HG03066 (cell line): Measurements from ENCODE around the gene AJM1.
"Not testable (repeated sequence)": the region's sequence is repeated elsewhere in the genome, so short reads cannot be mapped to it uniquely, and the experiment has no call there.

Experiments used
- ATAC-seq: cut with Tn5 transposase; IDR thresholded peaks from one replicate; pipeline ENCODE4 v1.9.1; 2021; ENCODE audit warnings: low read depth; ENCODE audit not compliant: unreplicated experiment

Gene AJM1

DNA sequence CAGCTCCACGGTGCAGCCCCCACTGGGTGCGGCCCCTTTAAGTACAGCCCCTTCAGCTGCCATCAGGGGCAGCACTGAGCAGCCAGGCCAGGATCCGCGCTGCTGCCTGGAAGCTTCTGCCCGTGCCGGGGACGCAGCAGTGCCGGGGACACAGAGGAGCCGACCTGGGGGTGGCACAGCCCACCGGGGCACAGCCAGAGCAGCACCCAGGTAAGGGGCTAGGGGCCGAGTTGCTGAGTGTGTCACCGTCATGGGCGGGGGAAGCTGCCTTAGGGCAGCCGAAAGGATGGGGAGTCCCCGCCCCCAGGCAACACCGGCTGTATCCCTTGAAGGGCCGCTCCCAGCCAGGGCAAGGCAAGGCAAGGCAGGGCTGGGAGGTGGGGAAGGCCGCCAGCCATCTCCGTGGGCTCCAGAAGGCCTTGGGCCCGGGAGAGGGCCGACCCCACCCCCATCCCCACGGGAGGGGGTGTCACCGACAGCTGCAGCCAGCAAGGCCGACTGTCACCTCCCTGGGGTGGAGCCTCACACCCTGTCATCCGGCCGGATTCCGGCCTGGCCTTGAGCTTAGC, at the start of gene AJM1:
AJM1 (plus strand) TSS at position 99 of the 569 bp plus-strand sequence. CDS start 1,937 bp downstream, outside the sequence.
- ATAC-seq = peak; percentile 70

DNA sequence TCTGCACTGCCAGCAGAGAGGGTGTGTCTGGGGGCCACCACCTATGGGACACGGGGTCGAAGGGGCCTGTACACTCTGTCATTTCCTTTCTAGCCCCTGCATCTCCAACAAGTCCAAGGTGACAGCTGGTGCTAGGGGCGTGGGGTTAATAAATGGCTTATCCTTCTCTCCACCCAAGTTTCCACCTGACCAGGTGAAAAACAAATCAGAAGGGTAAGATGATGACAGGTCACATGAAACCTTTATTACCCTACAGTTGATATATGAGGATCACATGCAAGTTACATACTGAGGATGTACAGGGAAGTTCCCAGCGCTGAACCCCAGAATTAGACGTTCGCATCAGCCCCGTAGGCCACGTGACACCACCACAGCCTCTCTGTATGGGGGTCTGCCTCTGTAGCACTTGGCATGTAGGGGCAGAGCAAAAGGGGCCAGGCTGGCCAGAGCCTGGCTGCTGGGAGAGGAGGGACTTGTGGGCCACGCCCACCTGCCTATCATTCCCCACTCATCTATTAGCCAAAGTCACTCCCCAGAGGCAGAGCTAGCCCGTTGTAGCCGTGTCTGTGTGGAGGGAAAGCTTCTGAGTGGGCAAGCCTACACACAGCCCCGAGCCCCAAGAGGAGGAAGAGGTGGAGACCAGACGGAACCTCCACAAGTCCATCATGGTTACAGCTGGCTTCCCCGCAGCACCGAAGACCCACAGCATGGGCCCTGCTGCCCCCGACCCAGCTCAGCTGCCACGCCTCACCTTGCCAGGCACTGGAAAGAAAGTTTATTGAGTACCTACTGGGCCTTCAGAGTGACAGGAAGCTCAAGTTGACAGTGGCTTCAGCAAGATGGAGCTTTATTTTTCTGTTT, 49.0 kb upstream of the AJM1 start:
- ATAC-seq = no peak

- ATAC-seq = no peak
These were observed 47.8 kb upstream of the AJM1 start for GRCh38 chr9:136794281-136794999.

- ATAC-seq = no peak
These were observed 47.3 kb upstream of the AJM1 start for GRCh38 chr9:136795000-136795348.

- no peak for ATAC-seq
These were observed 46.0 kb upstream of the AJM1 start, which contains the start of gene CCDC183 for GRCh38 chr9:136796238-136796774. Gene CCDC183, plus strand, starts transcription at chr9:136796338. Its CDS starts 60 bp downstream, at chr9:136796398.

DNA sequence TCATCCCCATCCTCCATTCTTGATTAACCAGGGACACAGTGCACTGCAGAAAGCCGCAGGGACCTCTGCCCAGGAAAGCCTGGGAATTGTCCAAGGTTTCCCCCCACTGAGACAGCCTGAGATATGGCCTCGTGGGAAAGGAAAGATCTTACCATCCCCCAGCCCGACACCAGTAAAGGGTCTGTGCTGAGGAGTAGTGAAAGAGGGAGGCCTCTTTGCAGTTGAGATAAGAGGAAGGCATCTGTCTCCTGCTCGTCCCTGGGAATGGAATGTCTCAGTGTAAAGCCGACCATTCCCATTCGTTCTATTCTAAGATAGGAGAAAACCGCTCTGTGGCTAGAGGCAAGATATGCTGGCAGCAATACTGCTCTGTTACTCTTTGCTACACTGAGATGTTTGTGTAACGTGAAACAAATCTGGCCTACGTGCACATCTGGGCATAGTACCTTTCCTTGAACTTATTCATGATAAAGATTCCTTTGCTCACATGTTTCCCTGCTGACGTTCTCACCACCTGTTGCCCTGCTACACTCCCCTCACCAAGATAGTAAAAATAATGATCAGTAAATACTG, 45.4 kb upstream of the AJM1 start:
- not testable (repeated sequence) for ATAC-seq

- ATAC-seq = no peak
These were observed 43.6 kb upstream of the AJM1 start for GRCh38 chr9:136798708-136799078.

DNA sequence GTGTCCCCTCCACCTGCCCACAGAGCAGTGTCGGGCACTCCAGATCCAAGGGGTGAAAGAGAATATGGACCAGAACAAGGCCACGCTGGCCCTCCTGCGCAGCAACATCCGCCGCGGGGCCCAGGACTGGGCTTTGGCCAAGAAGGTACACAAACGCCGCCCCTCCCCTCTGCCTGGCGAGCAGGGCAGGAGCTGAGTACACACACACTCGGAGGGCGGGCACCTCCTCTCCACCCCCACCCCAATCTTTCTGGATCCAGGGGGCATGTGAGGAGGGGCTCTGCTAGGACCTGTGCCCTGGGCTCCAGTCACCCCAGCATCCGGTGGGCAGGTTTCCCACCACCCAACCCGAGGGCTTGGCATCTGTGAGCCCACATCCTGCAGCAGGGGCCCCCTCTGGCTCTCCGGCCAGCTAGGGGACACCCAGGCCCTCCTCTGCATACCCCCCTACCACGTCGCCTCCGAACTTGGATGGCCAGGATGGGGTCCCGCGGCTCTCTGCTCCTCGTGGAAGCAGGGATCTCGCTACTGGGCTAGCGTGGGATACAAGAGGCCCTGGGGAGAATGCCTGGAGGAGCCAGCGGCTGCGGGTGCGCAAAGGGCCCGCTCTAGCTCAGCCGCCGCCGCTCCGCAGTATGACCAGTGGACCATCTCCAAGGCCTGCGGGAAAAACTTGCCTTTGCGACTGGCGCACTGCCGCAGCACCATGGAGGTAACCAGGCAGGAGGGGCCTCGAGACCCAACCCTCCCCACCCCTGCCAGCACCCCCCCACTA, 43.0 kb upstream of the AJM1 start:
- no peak for ATAC-seq

DNA sequence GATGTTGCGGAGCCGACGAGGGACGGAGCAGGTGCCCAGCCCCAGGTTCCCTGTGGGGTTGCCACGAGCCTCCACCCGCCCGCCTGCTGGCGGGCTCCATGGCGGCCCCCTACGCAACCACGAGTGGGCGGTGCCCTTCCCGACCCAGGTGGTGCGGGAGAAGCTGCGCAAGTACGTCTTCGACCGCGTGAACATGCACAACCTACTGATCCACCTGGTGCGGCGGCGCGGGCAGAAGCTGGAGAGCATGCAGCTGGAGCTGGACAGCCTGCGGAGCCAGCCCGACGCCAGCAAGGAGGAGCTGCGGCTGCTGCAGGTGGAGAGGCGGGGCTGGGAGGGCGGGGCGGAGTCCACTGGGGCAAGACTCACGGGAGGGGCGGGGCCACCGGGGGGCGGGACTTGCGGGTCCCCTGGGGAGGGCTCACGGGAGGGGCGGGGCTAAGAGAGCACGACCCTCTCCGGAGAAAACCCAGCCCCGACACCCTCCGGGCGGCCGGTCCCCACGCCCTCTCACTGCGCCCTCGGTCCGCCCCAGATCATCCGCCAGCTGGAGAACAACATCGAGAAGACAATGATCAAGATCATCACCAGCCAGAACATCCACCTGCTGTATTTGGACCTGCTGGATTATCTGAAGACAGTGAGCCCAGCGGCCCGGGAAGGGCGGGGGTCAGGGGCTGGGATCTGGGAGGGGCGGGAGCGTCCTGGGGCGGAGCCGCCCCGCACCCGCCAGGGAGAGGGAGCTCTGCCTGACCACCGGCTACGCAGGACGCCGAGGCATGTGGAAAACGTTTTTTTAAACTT, 42.2 kb upstream of the AJM1 start:
- no peak for ATAC-seq

DNA sequence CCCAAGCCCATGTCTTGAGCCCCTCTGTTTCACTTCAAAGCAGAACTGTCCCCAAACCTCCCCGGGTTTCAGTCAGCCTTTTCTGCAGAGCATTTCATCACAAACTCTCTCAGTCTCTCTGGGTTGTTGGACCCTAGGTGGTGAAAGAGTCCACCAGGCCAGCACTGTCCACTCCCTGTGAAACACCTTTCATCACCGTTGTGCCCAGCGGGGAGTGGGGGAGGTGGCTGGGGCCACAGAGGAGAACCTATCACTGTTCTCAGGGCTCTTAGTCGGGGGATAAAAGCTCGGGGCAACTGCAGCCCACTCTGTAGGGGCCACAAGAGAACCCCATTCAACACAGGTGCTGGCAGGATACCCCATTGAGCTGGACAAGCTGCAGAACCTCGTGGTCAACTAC, 40.0 kb upstream of the AJM1 start:
- no peak for ATAC-seq

GRCh38 chr9:136803009-136803550, 39.2 kb upstream of the AJM1 start:
- not testable (repeated sequence) for ATAC-seq

- ATAC-seq = no peak
These were observed 38.4 kb upstream of the AJM1 start for GRCh38 chr9:136803551-136804508.

GRCh38 chr9:136804509-136805206, 37.6 kb upstream of the AJM1 start:
- no peak for ATAC-seq

DNA sequence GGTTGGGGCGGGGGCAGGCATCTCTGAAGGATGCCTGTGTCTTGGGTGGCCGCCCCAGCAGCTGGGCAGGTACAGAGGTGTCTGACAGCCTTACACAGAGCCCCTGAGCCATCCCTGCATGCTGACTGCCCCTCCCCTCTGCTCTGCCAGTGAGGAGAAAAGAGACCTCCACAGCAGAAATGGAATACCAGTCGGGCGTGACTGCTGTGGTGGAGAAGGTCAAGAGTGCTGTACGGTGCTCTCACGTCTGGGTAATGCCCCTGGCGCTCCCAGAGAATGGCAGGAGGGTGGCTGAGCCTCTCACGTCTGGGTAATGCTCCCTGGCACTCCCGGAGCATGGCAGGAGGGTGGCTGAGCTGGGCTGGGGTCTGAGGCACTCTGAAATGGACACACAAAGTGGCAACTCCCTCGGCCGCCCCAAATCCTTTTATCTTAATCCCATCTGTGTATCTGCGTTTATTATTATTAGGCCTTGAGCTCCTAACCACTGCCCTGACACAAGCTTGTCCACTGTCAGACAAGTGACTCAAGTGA, 37.0 kb upstream of the AJM1 start:
- no peak for ATAC-seq

DNA sequence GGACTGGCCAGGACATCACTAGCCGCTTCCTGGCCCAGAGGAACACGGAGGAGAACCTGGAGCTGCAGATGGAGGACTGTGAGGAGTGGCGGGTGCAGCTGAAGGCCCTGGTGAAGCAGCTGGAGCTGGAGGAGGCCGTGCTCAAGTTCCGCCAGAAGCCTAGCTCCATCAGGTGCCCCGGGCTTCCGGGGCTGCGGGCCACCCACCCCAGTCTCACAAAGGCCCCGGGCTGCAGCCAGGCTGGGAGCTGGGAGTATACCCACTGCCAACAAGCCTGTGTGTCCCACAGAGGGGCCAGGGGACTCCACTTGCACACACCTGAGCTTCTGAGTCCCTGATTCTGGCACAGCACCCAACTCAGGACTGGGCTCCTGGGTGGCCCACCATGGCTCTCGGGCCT, 36.2 kb upstream of the AJM1 start:
- ATAC-seq = no peak

GRCh38 chr9:136806631-136807201, 35.6 kb upstream of the AJM1 start:
- no peak for ATAC-seq
